ENCODE results near the gene AOC1.

DNA sequence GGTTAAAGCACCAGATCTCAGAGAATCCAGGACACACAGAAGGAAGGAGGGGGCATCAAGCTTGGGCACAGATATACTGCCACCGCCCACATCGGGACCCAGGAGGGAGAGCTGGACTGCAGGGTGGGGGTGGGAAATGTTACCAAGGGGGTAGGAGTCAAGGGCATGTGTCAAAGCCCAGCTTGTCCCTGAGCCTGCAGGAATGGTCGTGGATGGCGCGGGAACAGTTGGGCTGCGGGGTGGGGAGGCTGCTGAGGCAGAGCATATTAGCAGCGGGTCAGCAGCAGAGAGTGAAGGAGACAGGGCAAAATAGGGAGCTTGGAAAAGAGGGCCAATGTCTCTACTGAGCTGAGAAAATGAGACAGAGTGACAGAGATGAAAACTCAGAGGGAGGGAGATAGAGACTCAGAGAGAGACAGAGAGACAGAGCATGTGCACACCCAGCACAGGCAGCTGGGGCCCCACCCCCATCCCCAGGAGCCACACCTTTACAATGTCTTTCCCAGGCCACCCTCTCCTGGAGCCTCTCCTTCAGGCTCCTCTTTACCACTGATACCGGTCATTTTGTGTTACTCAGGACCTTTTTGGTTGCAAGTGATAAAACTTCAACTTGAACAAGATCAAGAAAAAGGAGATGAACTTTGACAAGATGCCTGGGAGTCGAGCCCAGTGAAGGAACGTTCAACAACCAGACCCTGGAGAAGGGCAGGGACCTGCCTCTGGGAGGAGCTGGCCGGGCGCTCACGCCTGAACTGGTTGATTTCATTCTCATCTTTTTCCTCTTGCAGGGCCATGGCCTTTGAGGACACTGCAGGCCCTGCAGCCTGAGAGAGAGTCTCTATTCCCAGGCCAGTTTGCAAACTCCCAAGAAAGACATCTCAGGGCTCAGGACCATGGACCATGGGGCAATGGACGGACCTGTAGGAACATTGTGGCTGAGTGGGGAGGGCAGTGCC lies 50.0 kb downstream of the AOC1 start:
- TF ChIP-seq, protein P1, sequence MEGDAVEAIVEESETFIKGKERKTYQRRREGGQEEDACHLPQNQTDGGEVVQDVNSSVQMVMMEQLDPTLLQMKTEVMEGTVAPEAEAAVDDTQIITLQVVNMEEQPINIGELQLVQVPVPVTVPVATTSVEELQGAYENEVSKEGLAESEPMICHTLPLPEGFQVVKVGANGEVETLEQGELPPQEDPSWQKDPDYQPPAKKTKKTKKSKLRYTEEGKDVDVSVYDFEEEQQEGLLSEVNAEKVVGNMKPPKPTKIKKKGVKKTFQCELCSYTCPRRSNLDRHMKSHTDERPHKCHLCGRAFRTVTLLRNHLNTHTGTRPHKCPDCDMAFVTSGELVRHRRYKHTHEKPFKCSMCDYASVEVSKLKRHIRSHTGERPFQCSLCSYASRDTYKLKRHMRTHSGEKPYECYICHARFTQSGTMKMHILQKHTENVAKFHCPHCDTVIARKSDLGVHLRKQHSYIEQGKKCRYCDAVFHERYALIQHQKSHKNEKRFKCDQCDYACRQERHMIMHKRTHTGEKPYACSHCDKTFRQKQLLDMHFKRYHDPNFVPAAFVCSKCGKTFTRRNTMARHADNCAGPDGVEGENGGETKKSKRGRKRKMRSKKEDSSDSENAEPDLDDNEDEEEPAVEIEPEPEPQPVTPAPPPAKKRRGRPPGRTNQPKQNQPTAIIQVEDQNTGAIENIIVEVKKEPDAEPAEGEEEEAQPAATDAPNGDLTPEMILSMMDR (IDR thresholded peaks at IDR 0.05), result no peak
- TF ChIP-seq ZFX (IDR thresholded peaks at IDR 0.05; ENCODE audit: borderline replicate concordance), result no peak

Measured in 22Rv1 (cell line).